ENCODE results near the gene PCDHB10. TPM values are rescaled to one million over a fixed set of nuclear protein-coding genes. Genes with fewer than 3 reads are reported as not detected.
A peak's percentile ranks its signal among the peaks of the same experiment; 100 is the strongest.
"Not testable (repeated sequence)": the region's sequence is repeated elsewhere in the genome, so short reads cannot be mapped to it uniquely, and the experiment has no call there.

Gene PCDHB10
- total RNA-seq, 1 experiment from 2014 or later = 2.9 TPM

DNA sequence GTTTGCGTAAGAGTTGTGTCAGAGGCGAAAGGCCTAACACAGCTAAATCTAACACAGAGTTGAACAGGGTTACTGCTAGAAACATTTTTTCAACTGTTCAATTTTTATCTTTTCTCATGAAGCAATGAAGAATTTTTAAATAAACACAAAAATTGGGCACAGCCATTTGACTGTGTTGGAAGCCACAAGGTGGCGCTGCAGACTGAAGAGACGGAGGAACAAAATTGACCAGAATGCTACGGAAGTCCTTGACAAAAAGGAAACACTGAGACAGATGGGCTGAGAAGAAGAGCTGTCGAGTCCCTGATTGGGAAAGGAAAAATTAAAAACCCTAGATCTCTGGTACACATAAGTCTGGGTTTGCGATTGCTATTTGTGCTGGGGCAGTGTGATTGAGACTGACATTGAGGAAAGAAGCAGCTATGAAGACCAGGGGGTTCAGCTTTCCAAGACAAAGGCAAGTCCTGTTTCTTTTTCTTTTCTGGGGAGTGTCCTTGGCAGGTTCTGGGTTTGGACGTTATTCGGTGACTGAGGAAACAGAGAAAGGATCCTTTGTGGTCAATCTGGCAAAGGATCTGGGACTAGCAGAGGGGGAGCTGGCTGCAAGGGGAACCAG, 5.1 kb upstream of the PCDHB10 start, which contains the start of gene PCDHB9:
Gene PCDHB9, plus strand, starts transcription at position 265 of the 616 bp plus-strand sequence. Its CDS starts 158 bp downstream, at position 423.
- DNase-seq (ENCODE audit: low spot score) = peak; percentile 46

DNA sequence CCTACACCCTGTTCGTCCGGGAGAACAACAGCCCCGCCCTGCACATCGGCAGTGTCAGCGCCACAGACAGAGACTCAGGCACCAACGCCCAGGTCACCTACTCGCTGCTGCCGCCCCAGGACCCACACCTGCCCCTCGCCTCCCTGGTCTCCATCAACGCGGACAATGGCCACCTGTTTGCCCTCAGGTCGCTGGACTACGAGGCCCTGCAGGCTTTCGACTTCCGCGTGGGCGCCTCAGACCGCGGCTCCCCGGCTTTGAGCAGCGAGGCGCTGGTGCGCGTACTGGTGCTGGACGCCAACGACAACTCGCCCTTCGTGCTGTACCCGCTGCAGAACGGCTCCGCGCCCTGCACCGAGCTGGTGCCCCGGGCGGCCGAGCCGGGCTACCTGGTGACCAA, 3.5 kb upstream of the PCDHB10 start:
- DNase-seq (ENCODE audit: low spot score) = not testable (repeated sequence)

DNA sequence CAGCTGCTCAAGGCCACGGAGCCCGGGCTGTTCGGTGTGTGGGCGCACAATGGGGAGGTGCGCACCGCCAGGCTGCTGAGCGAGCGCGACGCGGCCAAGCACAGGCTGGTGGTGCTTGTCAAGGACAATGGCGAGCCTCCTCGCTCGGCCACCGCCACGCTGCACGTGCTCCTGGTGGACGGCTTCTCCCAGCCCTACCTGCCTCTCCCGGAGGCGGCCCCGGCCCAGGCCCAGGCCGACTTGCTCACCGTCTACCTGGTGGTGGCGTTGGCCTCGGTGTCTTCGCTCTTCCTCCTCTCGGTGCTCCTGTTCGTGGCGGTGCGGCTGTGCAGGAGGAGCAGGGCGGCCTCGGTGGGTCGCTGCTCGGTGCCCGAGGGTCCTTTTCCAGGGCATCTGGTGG, 3.0 kb upstream of the PCDHB10 start:
- not testable (repeated sequence) for DNase-seq (ENCODE audit: low spot score)

DNA sequence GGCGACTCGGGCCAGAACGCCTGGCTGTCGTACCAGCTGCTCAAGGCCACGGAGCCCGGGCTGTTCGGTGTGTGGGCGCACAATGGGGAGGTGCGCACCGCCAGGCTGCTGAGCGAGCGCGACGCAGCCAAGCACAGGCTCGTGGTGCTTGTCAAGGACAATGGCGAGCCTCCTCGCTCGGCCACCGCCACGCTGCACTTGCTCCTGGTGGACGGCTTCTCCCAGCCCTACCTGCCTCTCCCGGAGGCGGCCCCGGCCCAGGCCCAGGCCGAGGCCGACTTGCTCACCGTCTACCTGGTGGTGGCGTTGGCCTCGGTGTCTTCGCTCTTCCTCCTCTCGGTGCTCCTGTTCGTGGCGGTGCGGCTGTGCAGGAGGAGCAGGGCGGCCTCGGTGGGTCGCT, 2.2 kb downstream of the PCDHB10 start:
- DNase-seq (ENCODE audit: low spot score) = not testable (repeated sequence)

DNA sequence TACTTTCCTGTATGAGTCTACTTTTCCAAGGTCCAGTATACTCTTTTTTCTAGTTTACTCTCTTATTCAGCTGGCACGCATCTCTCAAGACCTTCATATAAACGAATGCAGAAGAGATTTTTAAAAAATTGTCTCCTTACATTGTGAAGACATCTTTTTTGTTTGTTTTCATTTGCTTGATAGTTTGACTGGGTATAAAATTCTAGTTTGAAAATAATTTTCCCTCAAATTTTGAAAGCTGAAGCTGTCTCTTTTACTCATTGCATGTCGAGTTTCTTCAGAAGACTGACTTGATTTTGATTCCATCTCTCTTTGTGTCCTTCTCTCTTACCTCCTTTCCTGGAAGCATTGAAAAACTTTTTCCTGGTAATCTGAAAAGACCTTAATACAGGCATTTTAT, 4.2 kb downstream of the PCDHB10 start:
- no peak for DNase-seq (ENCODE audit: low spot score)

DNA sequence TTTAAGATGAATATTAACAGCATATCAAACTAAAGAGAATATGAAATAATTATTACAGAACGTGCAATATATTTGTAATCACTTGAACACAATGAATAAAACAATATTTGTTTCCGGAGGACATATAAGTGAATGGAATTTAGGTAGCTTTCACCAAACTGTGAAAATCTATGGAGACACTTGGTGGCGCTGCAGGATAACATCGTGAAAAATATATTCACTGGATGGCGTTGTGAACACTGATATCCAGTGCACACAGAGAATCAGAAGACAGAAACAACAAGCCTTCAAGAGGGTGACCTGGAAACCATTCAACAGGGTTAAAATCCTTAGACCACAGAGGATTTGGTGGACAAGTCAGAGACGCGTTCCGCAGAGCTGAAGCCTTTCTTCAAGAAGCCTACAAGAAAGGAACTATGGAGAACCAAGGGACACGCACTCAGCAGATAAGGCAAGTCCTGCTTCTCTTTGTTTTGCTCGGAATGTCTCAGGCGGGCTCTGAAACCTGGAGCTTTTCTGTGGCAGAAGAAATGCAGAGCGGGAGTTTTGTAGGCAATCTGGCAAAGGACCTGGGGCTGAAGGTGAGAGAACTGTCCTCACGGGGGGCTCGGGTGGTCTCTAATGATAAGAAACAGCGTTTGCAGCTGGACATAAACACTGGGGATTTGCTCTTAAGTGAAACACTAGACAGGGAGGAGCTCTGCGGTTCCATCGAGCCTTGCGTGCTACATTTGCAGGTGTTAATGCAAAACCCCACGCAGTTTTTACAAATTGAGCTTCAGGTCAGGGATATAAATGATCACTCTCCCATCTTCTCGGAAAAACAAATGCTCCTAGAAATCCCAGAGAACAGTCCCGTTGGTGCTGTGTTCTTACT, 7.4 kb downstream of the PCDHB10 start, which contains the start of gene PCDHB11:
Gene PCDHB11, plus strand, starts transcription at position 269 of the 877 bp plus-strand sequence. Its CDS starts 148 bp downstream, at position 417.
- peak; percentile 40 for DNase-seq (ENCODE audit: low spot score)

DNA sequence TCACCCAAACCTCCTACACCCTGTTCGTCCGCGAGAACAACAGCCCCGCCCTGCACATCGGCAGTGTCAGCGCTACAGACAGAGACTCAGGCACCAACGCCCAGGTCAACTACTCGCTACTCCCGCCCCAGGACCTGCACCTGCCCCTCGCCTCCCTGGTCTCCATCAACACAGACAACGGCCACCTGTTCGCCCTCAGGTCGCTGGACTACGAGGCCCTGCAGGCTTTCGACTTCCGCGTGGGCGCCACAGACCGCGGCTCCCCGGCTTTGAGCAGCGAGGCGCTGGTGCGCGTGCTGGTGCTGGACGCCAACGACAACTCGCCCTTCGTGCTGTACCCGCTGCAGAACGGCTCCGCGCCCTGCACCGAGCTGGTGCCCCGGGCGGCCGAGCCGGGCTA, 9.0 kb downstream of the PCDHB10 start:
- DNase-seq (ENCODE audit: low spot score) = not testable (repeated sequence)

DNA sequence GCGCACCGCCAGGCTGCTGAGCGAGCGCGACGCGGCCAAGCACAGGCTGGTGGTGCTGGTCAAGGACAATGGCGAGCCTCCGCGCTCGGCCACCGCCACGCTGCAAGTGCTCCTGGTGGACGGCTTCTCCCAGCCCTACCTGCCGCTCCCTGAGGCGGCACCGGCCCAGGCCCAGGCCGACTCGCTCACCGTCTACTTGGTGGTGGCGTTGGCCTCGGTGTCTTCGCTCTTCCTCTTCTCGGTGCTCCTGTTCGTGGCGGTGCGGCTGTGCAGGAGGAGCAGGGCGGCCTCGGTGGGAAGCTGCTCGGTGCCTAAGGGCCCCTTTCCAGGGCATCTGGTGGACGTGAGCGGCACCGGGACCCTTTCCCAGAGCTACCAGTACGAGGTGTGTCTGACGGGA, 9.5 kb downstream of the PCDHB10 start:
- DNase-seq (ENCODE audit: low spot score) = not testable (repeated sequence)

DNA sequence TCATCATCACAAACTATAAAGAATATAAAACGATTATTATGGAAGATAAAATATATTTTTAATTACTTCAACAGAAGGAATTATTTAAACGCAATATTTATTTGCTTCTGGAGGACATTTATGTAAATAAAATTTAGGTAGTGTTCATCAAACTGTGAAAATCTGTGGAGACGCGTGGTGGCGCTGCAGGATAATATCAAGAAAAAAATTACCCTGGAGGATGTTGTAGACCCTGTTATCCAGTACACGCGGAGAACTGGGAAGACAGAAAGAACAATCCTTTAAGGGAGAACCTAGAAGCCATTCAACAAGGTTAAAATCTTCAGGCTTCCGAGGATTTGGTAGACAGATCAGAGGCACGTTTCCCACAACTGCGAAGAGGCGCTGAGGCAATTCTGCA, 16.3 kb downstream of the PCDHB10 start, which contains the start of gene PCDHB12:
Gene PCDHB12, plus strand, starts transcription at position 242 of the 400 bp plus-strand sequence. CDS start 189 bp downstream, outside the sequence.
- DNase-seq (ENCODE audit: low spot score) = peak; percentile 47

DNA sequence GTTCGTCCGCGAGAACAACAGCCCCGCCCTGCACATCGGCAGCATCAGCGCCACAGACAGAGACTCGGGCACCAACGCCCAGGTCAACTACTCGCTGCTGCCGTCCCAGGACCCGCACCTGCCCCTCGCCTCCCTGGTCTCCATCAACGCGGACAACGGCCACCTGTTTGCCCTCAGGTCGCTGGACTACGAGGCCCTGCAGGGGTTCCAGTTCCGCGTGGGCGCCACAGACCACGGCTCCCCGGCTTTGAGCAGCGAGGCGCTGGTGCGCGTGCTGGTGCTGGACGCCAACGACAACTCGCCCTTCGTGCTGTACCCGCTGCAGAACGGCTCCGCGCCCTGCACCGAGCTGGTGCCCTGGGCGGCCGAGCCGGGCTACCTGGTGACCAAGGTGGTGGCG, 18.1 kb downstream of the PCDHB10 start:
- not testable (repeated sequence) for DNase-seq (ENCODE audit: low spot score)

DNA sequence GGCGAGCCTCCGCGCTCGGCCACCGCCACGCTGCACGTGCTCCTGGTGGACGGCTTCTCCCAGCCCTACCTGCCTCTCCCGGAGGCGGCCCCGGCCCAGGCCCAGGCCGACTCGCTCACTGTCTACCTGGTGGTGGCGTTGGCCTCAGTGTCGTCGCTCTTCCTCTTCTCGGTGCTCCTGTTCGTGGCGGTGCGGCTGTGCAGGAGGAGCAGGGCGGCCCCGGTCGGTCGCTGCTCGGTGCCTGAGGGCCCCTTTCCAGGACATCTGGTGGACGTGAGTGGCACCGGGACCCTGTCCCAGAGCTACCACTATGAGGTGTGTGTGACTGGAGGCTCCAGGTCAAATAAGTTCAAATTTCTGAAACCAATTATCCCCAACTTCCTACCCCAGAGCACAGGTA, 18.7 kb downstream of the PCDHB10 start:
- not testable (repeated sequence) for DNase-seq (ENCODE audit: low spot score)

DNA sequence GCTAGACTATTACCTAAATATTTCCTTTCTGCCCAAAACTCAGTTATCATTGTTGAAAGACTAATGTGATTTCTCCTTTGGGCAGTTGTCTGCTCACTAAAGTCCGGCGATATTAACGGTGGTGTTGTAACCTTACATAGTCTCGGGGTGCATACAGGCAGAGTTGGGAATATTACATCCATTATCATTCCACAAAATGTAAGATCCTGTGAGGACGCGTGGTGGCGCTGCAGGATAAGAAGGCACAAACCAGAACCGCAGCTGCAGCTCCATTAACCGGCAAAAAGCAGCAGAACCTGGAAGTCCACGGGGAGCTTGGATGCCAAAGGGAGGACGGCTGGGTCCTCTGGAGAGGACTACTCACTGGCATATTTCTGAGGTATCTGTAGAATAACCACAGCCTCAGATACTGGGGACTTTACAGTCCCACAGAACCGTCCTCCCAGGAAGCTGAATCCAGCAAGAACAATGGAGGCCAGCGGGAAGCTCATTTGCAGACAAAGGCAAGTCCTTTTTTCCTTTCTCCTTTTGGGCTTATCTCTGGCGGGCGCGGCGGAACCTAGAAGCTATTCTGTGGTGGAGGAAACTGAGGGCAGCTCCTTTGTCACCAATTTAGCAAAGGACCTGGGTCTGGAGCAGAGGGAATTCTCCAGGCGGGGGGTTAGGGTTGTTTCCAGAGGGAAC, 21.6 kb downstream of the PCDHB10 start, which contains the start of gene PCDHB13:
Gene PCDHB13, plus strand, starts transcription at position 264 of the 684 bp plus-strand sequence. Its CDS starts 205 bp downstream, at position 469.
- peak; percentile 44 for DNase-seq (ENCODE audit: low spot score)

DNA sequence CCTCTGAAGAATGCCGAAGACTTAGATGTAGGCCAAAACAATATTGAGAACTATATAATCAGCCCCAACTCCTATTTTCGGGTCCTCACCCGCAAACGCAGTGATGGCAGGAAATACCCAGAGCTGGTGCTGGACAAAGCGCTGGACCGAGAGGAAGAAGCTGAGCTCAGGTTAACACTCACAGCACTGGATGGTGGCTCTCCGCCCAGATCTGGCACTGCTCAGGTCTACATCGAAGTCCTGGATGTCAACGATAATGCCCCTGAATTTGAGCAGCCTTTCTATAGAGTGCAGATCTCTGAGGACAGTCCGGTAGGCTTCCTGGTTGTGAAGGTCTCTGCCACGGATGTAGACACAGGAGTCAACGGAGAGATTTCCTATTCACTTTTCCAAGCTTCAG, 22.4 kb downstream of the PCDHB10 start:
- not testable (repeated sequence) for DNase-seq (ENCODE audit: low spot score)

DNA sequence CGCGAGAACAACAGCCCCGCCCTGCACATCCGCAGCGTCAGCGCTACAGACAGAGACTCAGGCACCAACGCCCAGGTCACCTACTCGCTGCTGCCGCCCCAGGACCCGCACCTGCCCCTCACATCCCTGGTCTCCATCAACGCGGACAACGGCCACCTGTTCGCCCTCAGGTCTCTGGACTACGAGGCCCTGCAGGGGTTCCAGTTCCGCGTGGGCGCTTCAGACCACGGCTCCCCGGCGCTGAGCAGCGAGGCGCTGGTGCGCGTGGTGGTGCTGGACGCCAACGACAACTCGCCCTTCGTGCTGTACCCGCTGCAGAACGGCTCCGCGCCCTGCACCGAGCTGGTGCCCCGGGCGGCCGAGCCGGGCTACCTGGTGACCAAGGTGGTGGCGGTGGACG, 23.4 kb downstream of the PCDHB10 start:
- DNase-seq (ENCODE audit: low spot score) = not testable (repeated sequence)

DNA sequence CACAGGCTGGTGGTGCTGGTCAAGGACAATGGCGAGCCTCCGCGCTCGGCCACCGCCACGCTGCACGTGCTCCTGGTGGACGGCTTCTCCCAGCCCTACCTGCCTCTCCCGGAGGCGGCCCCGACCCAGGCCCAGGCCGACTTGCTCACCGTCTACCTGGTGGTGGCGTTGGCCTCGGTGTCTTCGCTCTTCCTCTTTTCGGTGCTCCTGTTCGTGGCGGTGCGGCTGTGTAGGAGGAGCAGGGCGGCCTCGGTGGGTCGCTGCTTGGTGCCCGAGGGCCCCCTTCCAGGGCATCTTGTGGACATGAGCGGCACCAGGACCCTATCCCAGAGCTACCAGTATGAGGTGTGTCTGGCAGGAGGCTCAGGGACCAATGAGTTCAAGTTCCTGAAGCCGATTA, 23.9 kb downstream of the PCDHB10 start:
- not testable (repeated sequence) for DNase-seq (ENCODE audit: low spot score)

DNA sequence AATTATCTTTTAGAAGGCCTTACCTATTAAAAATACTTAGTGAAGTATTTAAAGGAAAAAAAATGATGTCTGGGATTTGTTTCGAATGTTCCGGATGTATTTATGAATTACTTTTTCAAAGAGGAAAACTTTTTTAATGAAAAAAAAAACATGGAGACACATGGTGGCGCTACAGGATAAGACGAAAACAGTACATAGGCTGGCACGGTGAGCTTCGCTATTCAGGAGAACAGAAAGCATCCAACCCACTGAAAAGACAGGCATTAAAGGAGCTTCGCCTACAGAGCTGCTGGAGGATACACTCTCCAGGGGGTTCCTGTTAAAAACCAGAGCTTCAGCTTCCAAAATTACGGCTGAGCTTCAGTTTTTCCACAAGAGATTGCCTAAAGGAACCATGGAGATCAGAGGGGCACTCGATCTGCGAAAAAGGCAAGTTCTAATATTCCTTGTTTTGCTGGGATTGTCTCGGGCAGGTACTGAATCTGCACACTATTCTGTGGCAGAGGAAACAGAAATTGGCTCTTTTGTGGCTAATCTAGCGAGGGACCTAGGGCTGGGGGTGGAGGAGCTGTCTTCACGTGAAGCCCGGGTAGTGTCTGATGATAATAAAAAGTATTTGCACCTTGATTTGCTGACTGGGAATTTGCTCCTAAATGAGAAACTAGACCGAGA, 31.1 kb downstream of the PCDHB10 start, which contains the start of gene PCDHB14:
Gene PCDHB14, plus strand, starts transcription at position 232 of the 672 bp plus-strand sequence. Its CDS starts 163 bp downstream, at position 395.
- peak; percentile 62 for DNase-seq (ENCODE audit: low spot score)

DNA sequence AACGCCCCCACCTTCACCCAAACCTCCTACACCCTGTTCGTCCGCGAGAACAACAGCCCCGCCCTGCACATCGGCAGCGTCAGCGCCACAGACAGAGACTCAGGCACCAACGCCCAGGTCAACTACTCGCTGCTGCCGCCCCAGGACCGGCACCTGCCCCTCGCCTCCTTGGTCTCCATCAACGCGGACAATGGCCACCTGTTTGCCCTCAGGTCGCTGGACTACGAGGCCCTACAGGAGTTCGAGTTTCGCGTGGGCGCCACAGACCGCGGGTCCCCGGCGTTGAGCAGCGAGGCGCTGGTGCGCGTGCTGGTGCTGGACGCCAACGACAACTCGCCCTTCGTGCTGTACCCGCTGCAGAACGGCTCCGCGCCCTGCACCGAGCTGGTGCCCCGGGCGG, 32.7 kb downstream of the PCDHB10 start:
- DNase-seq (ENCODE audit: low spot score) = not testable (repeated sequence)

DNA sequence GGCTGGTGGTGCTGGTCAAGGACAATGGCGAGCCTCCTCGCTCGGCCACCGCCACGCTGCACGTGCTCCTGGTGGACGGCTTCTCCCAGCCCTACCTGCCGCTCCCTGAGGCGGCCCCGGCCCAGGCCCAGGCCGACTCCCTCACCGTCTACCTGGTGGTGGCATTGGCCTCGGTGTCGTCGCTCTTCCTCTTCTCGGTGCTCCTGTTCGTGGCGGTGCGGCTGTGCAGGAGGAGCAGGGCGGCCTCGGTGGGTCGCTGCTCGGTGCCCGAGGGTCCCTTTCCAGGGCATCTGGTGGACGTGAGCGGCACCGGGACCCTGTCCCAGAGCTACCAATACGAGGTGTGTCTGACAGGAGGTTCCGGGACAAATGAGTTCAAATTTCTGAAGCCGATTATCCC, 33.3 kb downstream of the PCDHB10 start:
- DNase-seq (ENCODE audit: low spot score) = not testable (repeated sequence)

DNA sequence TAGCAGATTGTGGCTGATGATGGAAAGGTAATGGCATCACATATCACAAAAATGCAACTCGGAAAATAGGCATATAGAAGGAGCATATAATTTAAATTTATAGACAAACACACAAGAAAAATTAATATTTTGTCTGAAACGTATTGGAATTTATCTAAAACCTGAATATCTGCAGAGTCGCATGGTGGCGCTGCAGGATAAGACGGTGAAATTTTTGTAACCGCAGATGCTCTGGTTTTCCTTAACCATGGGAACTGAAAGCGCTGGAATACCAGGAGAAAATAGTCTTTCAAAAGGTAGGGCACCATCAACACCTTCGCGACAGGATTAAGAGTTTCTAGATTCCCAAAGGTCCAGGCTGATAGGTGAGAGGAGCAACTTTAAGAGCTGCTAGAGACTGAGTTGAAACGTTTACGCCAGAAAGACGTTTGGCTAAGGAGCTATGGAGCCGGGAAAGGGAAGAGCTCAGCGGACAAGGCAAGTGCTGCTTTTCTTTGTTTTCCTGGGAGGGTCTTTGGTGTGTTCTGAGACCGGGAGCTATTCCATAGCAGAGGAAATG, 42.0 kb downstream of the PCDHB10 start:
- no peak for DNase-seq (ENCODE audit: low spot score)

DNA sequence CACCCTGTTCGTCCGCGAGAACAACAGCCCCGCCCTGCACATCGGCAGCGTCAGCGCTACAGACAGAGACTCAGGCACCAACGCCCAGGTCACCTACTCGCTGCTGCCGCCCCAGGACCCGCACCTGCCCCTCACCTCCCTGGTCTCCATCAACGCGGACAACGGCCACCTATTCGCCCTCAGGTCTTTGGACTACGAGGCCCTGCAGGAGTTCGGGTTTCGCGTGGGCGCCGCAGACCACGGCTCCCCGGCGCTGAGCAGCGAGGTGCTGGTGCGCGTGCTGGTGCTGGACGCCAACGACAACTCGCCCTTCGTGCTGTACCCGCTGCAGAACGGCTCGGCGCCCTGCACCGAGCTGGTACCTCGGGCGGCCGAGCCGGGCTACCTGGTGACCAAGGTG, 43.8 kb downstream of the PCDHB10 start:
- DNase-seq (ENCODE audit: low spot score) = not testable (repeated sequence)
